ENCODE measurements around the gene TET3.

Gene TET3

GRCh38 chr2:73944714-73945113 lies 40.0 kb upstream of the TET3 start:
- Histone ChIP-seq H3K9me3 (ENCODE audit: low read depth, low read length) (no peaks in the 10 kb centered on the region), H3K4me3 (no peak overlapping the region), H3K36me3 (ENCODE audit: insufficient read depth, low read length) (peaks cover 81% of the 10 kb centered on the region), H3K27ac (no peak overlapping the region), H3K9ac (ENCODE audit: insufficient read length) (no peak overlapping the region)
- TF ChIP-seq EZH2 (IDR thresholded peaks at IDR 0.05) (no peak), FOXP2 (optimal IDR thresholded peaks at IDR 0.05; ENCODE audit: control extremely low read depth, extremely low read length, insufficient read depth) (no peak), POLR2AphosphoS5 (IDR thresholded peaks at IDR 0.05; ENCODE audit: borderline replicate concordance, low read depth, low read length) (no peak)
- DNase-seq (ENCODE audit: low read depth, low spot score): no peak

GRCh38 chr2:73946215-73946614 lies 38.5 kb upstream of the TET3 start:
- no peaks in the 10 kb centered on the region for H3K9me3 ChIP-seq (ENCODE audit: low read depth, low read length)
- TF ChIP-seq EZH2 (IDR thresholded peaks at IDR 0.05) (no peak), FOXP2 (optimal IDR thresholded peaks at IDR 0.05; ENCODE audit: control extremely low read depth, extremely low read length, insufficient read depth) (no peak), POLR2AphosphoS5 (IDR thresholded peaks at IDR 0.05; ENCODE audit: borderline replicate concordance, low read depth, low read length) (no peak)
- no peak overlapping the region for H3K9ac ChIP-seq (ENCODE audit: insufficient read length)
- no peak overlapping the region for H3K27ac ChIP-seq
- peaks cover 84% of the 10 kb centered on the region for H3K36me3 ChIP-seq (ENCODE audit: insufficient read depth, low read length)
- DNase-seq (ENCODE audit: low read depth, low spot score): no peak
- no peak overlapping the region for H3K4me3 ChIP-seq

GRCh38 chr2:73946666-73947065 lies 38.0 kb upstream of the TET3 start:
- no peak for DNase-seq (ENCODE audit: low read depth, low spot score)
- Histone ChIP-seq H3K36me3 (ENCODE audit: insufficient read depth, low read length) (peaks cover 87% of the 10 kb centered on the region), H3K9me3 (ENCODE audit: low read depth, low read length) (no peaks in the 10 kb centered on the region), H3K4me3 (no peak overlapping the region), H3K27ac (no peak overlapping the region), H3K9ac (ENCODE audit: insufficient read length) (no peak overlapping the region)
- TF ChIP-seq POLR2AphosphoS5 (IDR thresholded peaks at IDR 0.05; ENCODE audit: borderline replicate concordance, low read depth, low read length): no peak
- no peak for TF ChIP-seq FOXP2 (optimal IDR thresholded peaks at IDR 0.05; ENCODE audit: control extremely low read depth, extremely low read length, insufficient read depth)
- TF ChIP-seq EZH2 (IDR thresholded peaks at IDR 0.05): no peak

GRCh38 chr2:73947412-73948018 lies 37.2 kb upstream of the TET3 start:
- TF ChIP-seq EZH2 (IDR thresholded peaks at IDR 0.05): no peak
- Histone ChIP-seq H3K27ac (no peak overlapping the region), H3K4me3 (no peak overlapping the region), H3K9me3 (ENCODE audit: low read depth, low read length) (no peaks in the 10 kb centered on the region), H3K36me3 (ENCODE audit: insufficient read depth, low read length) (peaks cover 93% of the 10 kb centered on the region), H3K9ac (ENCODE audit: insufficient read length) (no peak overlapping the region)
- DNase-seq (ENCODE audit: low read depth, low spot score): no peak

- H3K27ac ChIP-seq: no peak overlapping the region
- H3K4me3 ChIP-seq: no peak overlapping the region
- TF ChIP-seq EZH2 (IDR thresholded peaks at IDR 0.05) (no peak), POLR2AphosphoS5 (IDR thresholded peaks at IDR 0.05; ENCODE audit: borderline replicate concordance, low read depth, low read length) (no peak), FOXP2 (optimal IDR thresholded peaks at IDR 0.05; ENCODE audit: control extremely low read depth, extremely low read length, insufficient read depth) (no peak)
- H3K9me3 ChIP-seq (ENCODE audit: low read depth, low read length): no peaks in the 10 kb centered on the region
- H3K36me3 ChIP-seq (ENCODE audit: insufficient read depth, low read length): peaks cover 87% of the 10 kb centered on the region
- no peak for DNase-seq (ENCODE audit: low read depth, low spot score)
- H3K9ac ChIP-seq (ENCODE audit: insufficient read length): no peak overlapping the region
These were observed 34.9 kb upstream of the TET3 start for GRCh38 chr2:73949802-73950201.

- Histone ChIP-seq H3K9me3 (ENCODE audit: low read depth, low read length) (no peaks in the 10 kb centered on the region), H3K27ac (no peak overlapping the region), H3K9ac (ENCODE audit: insufficient read length) (no peak overlapping the region), H3K36me3 (ENCODE audit: insufficient read depth, low read length) (peaks cover 88% of the 10 kb centered on the region), H3K4me3 (no peak overlapping the region)
- no peak for DNase-seq (ENCODE audit: low read depth, low spot score)
- no peak for TF ChIP-seq EZH2 (IDR thresholded peaks at IDR 0.05)
These were observed 31.9 kb upstream of the TET3 start for GRCh38 chr2:73952499-73953446.

- Histone ChIP-seq H3K36me3 (ENCODE audit: insufficient read depth, low read length) (peaks cover 76% of the 10 kb centered on the region), H3K9me3 (ENCODE audit: low read depth, low read length) (no peaks in the 10 kb centered on the region), H3K4me3 (no peak overlapping the region), H3K27ac (no peak overlapping the region), H3K9ac (ENCODE audit: insufficient read length) (no peak overlapping the region)
- no peak for DNase-seq (ENCODE audit: low read depth, low spot score)
- TF ChIP-seq POLR2AphosphoS5 (IDR thresholded peaks at IDR 0.05; ENCODE audit: borderline replicate concordance, low read depth, low read length): no peak
These were observed 28.4 kb upstream of the TET3 start for GRCh38 chr2:73956218-73956865.

GRCh38 chr2:73961274-73961673 lies 23.4 kb upstream of the TET3 start:
- TF ChIP-seq EZH2 (IDR thresholded peaks at IDR 0.05) (no peak), POLR2AphosphoS5 (IDR thresholded peaks at IDR 0.05; ENCODE audit: borderline replicate concordance, low read depth, low read length) (no peak), FOXP2 (optimal IDR thresholded peaks at IDR 0.05; ENCODE audit: control extremely low read depth, extremely low read length, insufficient read depth) (no peak)
- H3K36me3 ChIP-seq (ENCODE audit: insufficient read depth, low read length): peaks cover 35% of the 10 kb centered on the region

More at GRCh38 chr2:73961274-73961673, 23.4 kb upstream of the TET3 start:
- Histone ChIP-seq H3K27ac (no peak overlapping the region), H3K4me3 (no peak overlapping the region), H3K9ac (ENCODE audit: insufficient read length) (no peak overlapping the region), H3K9me3 (ENCODE audit: low read depth, low read length) (no peaks in the 10 kb centered on the region)
- no peak for DNase-seq (ENCODE audit: low read depth, low spot score)
